Subcutaneous adipose tissue (tissue), 4 donors: ENCODE data around the gene MCAM. TPM values are rescaled to one million over a fixed set of nuclear protein-coding genes. Genes with fewer than 3 reads are reported as not detected.

Source experiments
- total RNA-seq, 4 donors: library from RNA; depleted of rRNA; stranded (reverse); fragments of >200 nt; gene quantifications; one replicate each; pipeline ENCODE4 v1.1.0, GENCODE V29; 2016
- TF ChIP-seq, protein P1 (sequence below): fragments of 450-650 bp; IDR thresholded peaks from one replicate; pipeline ENCODE4 v1.5.1; 2016; ENCODE audit warnings: low read depth, mild to moderate bottlenecking, control low read depth, antibody characterized with exemption, moderate library complexity

The MCAM gene
- total RNA-seq, 4 donors from 2014 or later, result 655 to 1,853 (median 1,046) TPM

GRCh38 chr11:119334174-119334930 lies 17.4 kb upstream of the MCAM start, which contains the start of gene RNF26:
Gene RNF26 (plus strand): TSS chr11:119334527. CDS start chr11:119335123, 596 bp downstream.
- TF ChIP-seq, protein P1, sequence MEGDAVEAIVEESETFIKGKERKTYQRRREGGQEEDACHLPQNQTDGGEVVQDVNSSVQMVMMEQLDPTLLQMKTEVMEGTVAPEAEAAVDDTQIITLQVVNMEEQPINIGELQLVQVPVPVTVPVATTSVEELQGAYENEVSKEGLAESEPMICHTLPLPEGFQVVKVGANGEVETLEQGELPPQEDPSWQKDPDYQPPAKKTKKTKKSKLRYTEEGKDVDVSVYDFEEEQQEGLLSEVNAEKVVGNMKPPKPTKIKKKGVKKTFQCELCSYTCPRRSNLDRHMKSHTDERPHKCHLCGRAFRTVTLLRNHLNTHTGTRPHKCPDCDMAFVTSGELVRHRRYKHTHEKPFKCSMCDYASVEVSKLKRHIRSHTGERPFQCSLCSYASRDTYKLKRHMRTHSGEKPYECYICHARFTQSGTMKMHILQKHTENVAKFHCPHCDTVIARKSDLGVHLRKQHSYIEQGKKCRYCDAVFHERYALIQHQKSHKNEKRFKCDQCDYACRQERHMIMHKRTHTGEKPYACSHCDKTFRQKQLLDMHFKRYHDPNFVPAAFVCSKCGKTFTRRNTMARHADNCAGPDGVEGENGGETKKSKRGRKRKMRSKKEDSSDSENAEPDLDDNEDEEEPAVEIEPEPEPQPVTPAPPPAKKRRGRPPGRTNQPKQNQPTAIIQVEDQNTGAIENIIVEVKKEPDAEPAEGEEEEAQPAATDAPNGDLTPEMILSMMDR, result no peak

- TF ChIP-seq, protein P1, result no peak
Observed at GRCh38 chr11:119332111-119332765, 15.3 kb upstream of the MCAM start.

DNA sequence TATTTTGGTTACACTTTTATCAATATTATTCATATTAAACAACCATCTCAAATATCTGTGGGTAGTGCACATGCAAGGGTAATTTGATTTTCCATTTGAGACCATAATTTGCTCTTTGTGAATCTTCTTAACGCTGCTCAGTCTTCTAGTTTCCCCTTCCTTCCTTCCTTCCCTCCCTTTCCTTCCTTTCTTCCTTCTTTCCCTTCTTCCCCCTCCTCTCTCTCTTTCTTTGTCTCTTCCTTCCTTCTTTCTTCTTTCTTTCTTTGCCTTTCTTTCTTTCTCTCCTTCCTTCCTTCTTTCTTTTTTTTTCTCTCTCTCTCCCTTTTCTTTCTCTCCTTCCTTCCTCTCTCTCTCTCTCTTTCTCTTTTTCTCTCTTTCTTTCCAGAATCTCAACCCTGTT lies 13.3 kb upstream of the MCAM start:
- TF ChIP-seq, protein P1, result no peak

DNA sequence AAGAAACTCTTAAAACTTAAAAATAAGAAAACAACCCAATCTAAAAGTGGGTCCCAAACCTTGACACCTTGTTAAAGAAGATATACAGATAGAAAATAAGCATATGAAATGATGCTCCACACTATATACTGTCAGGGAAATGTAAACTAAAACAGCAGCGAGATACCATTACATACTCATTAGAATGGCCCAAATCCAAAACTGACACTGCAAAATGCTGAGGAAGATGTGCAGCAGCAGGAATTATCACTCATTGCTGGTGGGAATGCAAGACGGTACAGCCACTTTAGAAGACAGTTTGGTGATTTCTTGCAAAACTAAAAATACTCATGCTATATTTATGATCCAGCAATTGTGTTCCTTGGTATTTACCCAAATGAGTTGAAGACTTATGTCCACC lies 12.4 kb upstream of the MCAM start:
- TF ChIP-seq, protein P1, result no peak

GRCh38 chr11:119324189-119324588 lies 7.3 kb upstream of the MCAM start:
- TF ChIP-seq, protein P1, result no peak

DNA sequence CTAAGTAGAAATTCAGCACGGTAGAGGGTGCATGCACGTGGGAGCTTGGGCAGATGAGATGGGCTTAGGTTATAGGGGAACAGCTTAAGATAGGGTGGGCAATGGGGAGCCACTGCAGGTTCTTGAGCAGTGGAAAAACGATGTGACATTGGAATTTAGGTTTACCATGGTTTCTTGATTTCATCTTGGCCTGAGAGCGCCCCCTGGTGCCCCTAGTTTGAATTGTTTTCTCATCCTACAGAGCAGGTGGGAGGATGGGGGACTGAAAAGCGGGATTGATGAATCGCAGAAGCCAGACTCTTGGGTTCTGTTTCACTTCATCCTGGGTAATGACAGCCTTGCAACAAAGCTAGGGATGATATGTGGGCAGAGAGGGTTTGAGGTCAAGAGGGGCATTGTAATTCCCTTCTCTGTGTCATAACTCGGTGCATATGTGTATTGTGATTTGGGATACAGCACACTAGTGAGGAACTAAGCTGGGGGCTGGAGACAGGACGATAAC lies 6.7 kb upstream of the MCAM start:
- TF ChIP-seq, protein P1, result no peak

DNA sequence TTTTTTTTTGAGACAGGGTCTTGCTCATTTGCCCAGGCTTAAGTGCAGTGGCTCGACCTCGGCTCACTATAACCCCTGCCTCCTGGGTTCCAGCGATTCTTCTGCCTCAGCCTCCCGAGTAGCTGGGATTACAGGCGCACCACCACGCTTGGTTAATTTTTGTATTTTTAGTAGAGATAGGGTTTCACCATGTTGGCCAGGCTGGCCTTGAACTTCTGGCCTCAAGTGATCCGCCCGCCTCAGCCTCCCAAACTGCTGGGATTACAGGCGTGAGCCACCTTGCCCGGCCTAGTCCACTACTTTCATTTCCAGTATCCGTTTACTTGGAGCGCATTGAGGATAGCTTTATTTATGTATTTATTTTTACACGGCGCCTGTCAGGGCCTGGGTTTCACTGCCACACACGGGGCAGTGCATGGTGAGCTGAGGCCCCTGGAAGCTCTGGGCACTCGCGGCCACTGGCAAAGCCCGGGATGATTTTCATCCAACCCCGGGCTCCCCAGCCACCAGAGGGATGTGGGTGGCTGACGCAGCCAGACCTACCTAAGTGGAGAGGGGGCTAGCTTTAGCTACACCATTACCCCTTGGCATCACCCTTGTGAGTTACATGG lies 6.1 kb upstream of the MCAM start:
- TF ChIP-seq, protein P1, result no peak
